ENCODE data around the gene MRPS25. TPM values are rescaled to one million over a fixed set of nuclear protein-coding genes. Genes with fewer than 3 reads are reported as not detected.

MRPS25 gene
- total RNA-seq, 4 donors from 2014 or later: 49.6 to 120 (median 94.2) TPM

- Histone ChIP-seq H3K4me1 (no peaks in the 10 kb centered on the region), H3K4me3 (no peak overlapping the region), H3K36me3 (peaks cover 0 to 93% (median 0%) of the 10 kb centered on the region in 3 donors), H3K9me3 (no peaks in the 10 kb centered on the region), H3K27ac (no peak overlapping the region), H3K27me3 (no peaks in the 10 kb centered on the region)
- DNase-seq: no peak
- TF ChIP-seq CTCF (IDR thresholded peaks at IDR 0.05): no peak
- no peak for TF ChIP-seq POLR2A (IDR thresholded peaks at IDR 0.05)
Measured at GRCh38 chr3:15081960-15082664, 17.0 kb upstream of the MRPS25 start.

DNA sequence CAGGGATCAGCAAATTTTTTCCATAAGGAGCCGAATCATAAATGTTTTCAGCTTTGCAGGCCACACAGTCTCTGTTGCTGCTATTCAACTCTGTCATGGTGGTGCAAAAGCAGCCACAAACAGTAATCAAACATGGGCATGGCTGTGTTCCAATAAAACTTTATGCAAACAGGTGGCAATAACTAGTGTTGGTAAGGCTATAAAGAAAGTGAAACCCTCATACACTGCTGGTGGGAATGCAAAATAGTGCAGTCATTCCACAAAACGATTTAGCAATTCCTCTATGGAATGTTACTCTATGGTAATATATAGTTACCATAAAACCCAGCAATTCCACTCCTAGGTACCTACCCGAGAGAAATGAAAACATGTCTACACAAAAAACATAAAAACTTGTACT is 14.0 kb upstream of the MRPS25 start:
- peaks cover 0 to 95% (median 0%) of the 10 kb centered on the region in 3 donors for H3K36me3 ChIP-seq
- H3K4me3 ChIP-seq: no peak overlapping the region
- TF ChIP-seq CTCF (IDR thresholded peaks at IDR 0.05) (no peak), POLR2A (IDR thresholded peaks at IDR 0.05) (no peak)
- no peak for DNase-seq
- no peaks in the 10 kb centered on the region for H3K27me3 ChIP-seq
- H3K4me1 ChIP-seq: no peaks in the 10 kb centered on the region
- H3K27ac ChIP-seq: no peak overlapping the region
- H3K9me3 ChIP-seq: no peaks in the 10 kb centered on the region

- Histone ChIP-seq H3K4me3 (no peak overlapping the region), H3K27me3 (no peaks in the 10 kb centered on the region), H3K4me1 (no peaks in the 10 kb centered on the region), H3K9me3 (no peaks in the 10 kb centered on the region), H3K36me3 (peaks cover 0 to 83% (median 0%) of the 10 kb centered on the region in 3 donors), H3K27ac (no peak overlapping the region)
- no peak for DNase-seq
- TF ChIP-seq POLR2A (IDR thresholded peaks at IDR 0.05): no peak
- TF ChIP-seq CTCF (IDR thresholded peaks at IDR 0.05): no peak
Measured at GRCh38 chr3:15074500-15074899, 9.4 kb upstream of the MRPS25 start.

GRCh38 chr3:15071699-15072098 is 6.6 kb upstream of the MRPS25 start:
- TF ChIP-seq CTCF (IDR thresholded peaks at IDR 0.05) (no peak), POLR2A (IDR thresholded peaks at IDR 0.05) (no peak)
- H3K27me3 ChIP-seq: no peaks in the 10 kb centered on the region
- H3K36me3 ChIP-seq: peaks cover 0 to 58% (median 0%) of the 10 kb centered on the region in 3 donors
- DNase-seq: no peak
- no peaks in the 10 kb centered on the region for H3K9me3 ChIP-seq
- H3K4me3 ChIP-seq: no peak overlapping the region
- no peaks in the 10 kb centered on the region for H3K4me1 ChIP-seq
- H3K27ac ChIP-seq: no peak overlapping the region

DNA sequence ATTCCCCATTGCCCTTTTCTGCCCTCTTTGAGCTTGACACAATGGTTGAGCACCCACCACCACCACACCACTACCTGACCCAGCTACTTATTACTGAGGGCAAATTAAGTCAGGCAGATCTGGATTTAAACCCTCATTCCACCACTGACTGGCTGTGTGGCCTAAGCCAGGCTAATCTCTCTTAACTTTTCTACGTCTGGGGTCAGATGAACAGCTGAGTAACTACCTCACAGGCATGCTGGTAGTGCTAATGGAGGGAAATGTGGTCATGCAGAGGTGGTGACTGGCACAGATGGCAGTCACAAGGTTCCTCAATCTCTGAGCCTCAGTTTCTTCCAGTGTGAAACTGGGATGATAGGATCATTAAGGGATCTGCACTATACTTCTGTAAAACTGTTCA is 4.3 kb upstream of the MRPS25 start:
- no peaks in the 10 kb centered on the region for H3K9me3 ChIP-seq
- no peak overlapping the region for H3K27ac ChIP-seq
- DNase-seq: no peak
- no peak for TF ChIP-seq POLR2A (IDR thresholded peaks at IDR 0.05)
- no peak for TF ChIP-seq CTCF (IDR thresholded peaks at IDR 0.05)
- H3K4me1 ChIP-seq: no peaks in the 10 kb centered on the region
- H3K4me3 ChIP-seq: no peak overlapping the region
- H3K27me3 ChIP-seq: no peaks in the 10 kb centered on the region
- peaks cover 0 to 35% (median 0%) of the 10 kb centered on the region in 3 donors for H3K36me3 ChIP-seq
